ENCODE data around the gene AMOTL1.
A peak's percentile ranks its signal among the peaks of the same experiment; 100 is the strongest.
"Not testable (repeated sequence)": the region's sequence is repeated elsewhere in the genome, so short reads cannot be mapped to it uniquely, and the experiment has no call there.

The AMOTL1 gene

GRCh38 chr11:94885133-94885532 lies 117.0 kb downstream of the AMOTL1 start:
- DNase-seq: no peak

- DNase-seq: no peak
These were observed 117.4 kb downstream of the AMOTL1 start for GRCh38 chr11:94885581-94885980.

- DNase-seq: no peak
These were observed 120.0 kb downstream of the AMOTL1 start for GRCh38 chr11:94888204-94888603.

- peak; percentile 10 for DNase-seq
These were observed 127.3 kb downstream of the AMOTL1 start for GRCh38 chr11:94895451-94895850.

- no peak for DNase-seq
These were observed 127.8 kb downstream of the AMOTL1 start for GRCh38 chr11:94895971-94896370.

GRCh38 chr11:94897330-94897768 lies 129.2 kb downstream of the AMOTL1 start:
- DNase-seq: no peak

- no peak for DNase-seq
These were observed 139.1 kb downstream of the AMOTL1 start for GRCh38 chr11:94907226-94907625.

- DNase-seq: no peak
These were observed 141.2 kb downstream of the AMOTL1 start for GRCh38 chr11:94909371-94909820.

- no peak for DNase-seq
These were observed 142.1 kb downstream of the AMOTL1 start for GRCh38 chr11:94910270-94910669.

GRCh38 chr11:94910779-94911178 lies 142.6 kb downstream of the AMOTL1 start:
- no peak for DNase-seq

GRCh38 chr11:94912806-94913205 lies 144.7 kb downstream of the AMOTL1 start:
- DNase-seq: no peak

GRCh38 chr11:94913718-94914394 lies 145.7 kb downstream of the AMOTL1 start:
- DNase-seq: not testable (repeated sequence)

GRCh38 chr11:94920311-94920710 lies 152.2 kb downstream of the AMOTL1 start:
- no peak for DNase-seq

GRCh38 chr11:94922321-94923003 lies 154.3 kb downstream of the AMOTL1 start:
- DNase-seq: no peak

GRCh38 chr11:94923004-94923334 lies 154.8 kb downstream of the AMOTL1 start:
- no peak for DNase-seq

- no peak for DNase-seq
These were observed 156.0 kb downstream of the AMOTL1 start for GRCh38 chr11:94924171-94924572.

- DNase-seq: no peak
These were observed 156.5 kb downstream of the AMOTL1 start for GRCh38 chr11:94924612-94925011.

- DNase-seq: no peak
These were observed 157.5 kb downstream of the AMOTL1 start for GRCh38 chr11:94925422-94926270.

- peak; percentile 6 for DNase-seq
These were observed 158.1 kb downstream of the AMOTL1 start for GRCh38 chr11:94926271-94926625.
